Activated gamma-delta T cell treated with anti-CD3 and anti-CD28 coated beads, Interleukin-2, amount 50 U/mL, for 16 hours (primary cell): ENCODE results near the gene HARS1.
"Not testable (repeated sequence)": the region's sequence is repeated elsewhere in the genome, so short reads cannot be mapped to it uniquely, and the experiment has no call there.

ENCODE experiments used
- DNase-seq: peaks from one replicate; pipeline ENCODE4 v3.0.0-alpha.2; 2020; ENCODE audit warnings: low read depth

The HARS1 gene

GRCh38 chr5:140674629-140675028 is 16.5 kb downstream of the HARS1 start:
- DNase-seq = no peak

GRCh38 chr5:140674211-140674610 is 17.0 kb downstream of the HARS1 start:
- no peak for DNase-seq

- no peak for DNase-seq
Measured at GRCh38 chr5:140673187-140673976, 17.8 kb downstream of the HARS1 start, which contains the start of gene DND1. Gene DND1, minus strand, starts transcription at chr5:140673576. Its CDS starts 34 bp downstream, at chr5:140673542.

GRCh38 chr5:140672455-140673186 is 18.5 kb downstream of the HARS1 start:
- no peak for DNase-seq

GRCh38 chr5:140671472-140672125 is 19.6 kb downstream of the HARS1 start:
- DNase-seq = no peak

GRCh38 chr5:140671035-140671434 is 20.1 kb downstream of the HARS1 start:
- DNase-seq = not testable (repeated sequence)

- peak; percentile 95 for DNase-seq
Measured at GRCh38 chr5:140664359-140665119, 26.6 kb downstream of the HARS1 start, which contains the start of gene WDR55. Gene WDR55, plus strand, starts transcription at chr5:140664904. Its CDS starts 9 bp downstream, at chr5:140664913.

- no peak for DNase-seq
Measured at GRCh38 chr5:140664030-140664358, 27.2 kb downstream of the HARS1 start.

- DNase-seq = not testable (repeated sequence)
Measured at GRCh38 chr5:140660371-140660770, 30.8 kb downstream of the HARS1 start.

GRCh38 chr5:140658870-140659269 is 32.3 kb downstream of the HARS1 start:
- no peak for DNase-seq

- DNase-seq = no peak
Measured at GRCh38 chr5:140647042-140647419, 44.1 kb downstream of the HARS1 start.

- no peak for DNase-seq
Measured at GRCh38 chr5:140642718-140643117, 48.5 kb downstream of the HARS1 start.

- DNase-seq = no peak
Measured at GRCh38 chr5:140641716-140642115, 49.5 kb downstream of the HARS1 start.

- DNase-seq = peak; percentile 96
Measured at GRCh38 chr5:140639148-140639981, 51.8 kb downstream of the HARS1 start, which contains the start of gene TMCO6. Gene TMCO6, plus strand, starts transcription at chr5:140639451. Its CDS starts 77 bp downstream, at chr5:140639528.

GRCh38 chr5:140638898-140639147 is 52.3 kb downstream of the HARS1 start:
- DNase-seq = not testable (repeated sequence)

GRCh38 chr5:140637371-140638100 is 53.6 kb downstream of the HARS1 start:
- no peak for DNase-seq

GRCh38 chr5:140635291-140636257 is 55.6 kb downstream of the HARS1 start:
- DNase-seq = no peak

- no peak for DNase-seq
Measured at GRCh38 chr5:140634103-140634502, 57.1 kb downstream of the HARS1 start.

- no peak for DNase-seq
Measured at GRCh38 chr5:140633501-140633900, 57.7 kb downstream of the HARS1 start.
